Testis (tissue), 2 donors: ENCODE data around the gene ZNF296.

Source experiments
- POLR2A ChIP-seq: fragments of 450-650 bp; IDR thresholded peaks from one replicate; pipeline ENCODE4 v1.6.1; 2017; ENCODE audit warnings: antibody characterized with exemption, mild to moderate bottlenecking, moderate library complexity
- TF ChIP-seq, protein P1 (sequence below), 3 experiments: fragments of 450-650 bp in 2 of 3; fragments of 200-600 bp in 1 of 3; sonication (generic) in 1 of 3; IDR thresholded peaks; one replicate each; pipeline ENCODE4 v1.5.1; 2016 to 2019; ENCODE audit warnings: antibody characterized with exemption in 3 of 3, mild to moderate bottlenecking in 2 of 3, moderate library complexity in 1 of 3

DNA sequence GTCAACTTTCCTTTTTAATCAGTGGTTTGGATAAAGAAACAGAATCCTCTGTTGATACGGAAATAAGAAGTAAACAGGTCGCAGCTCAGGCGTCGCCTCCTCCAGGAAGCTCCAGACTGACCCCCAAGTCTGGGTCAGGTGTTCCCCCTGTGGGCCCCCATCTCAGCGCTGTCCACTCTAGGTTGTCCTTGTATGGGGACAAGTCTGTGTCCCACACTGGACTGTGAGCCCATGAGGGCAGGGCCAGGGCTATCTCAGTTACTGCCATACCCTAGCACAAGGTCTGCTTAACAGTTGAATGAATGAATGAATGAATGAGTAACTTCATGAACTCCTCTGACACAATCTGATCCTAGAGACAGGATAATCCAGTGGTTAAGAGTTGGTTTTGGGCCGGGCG, 29.9 kb downstream of the ZNF296 start:
- TF ChIP-seq, protein P1, sequence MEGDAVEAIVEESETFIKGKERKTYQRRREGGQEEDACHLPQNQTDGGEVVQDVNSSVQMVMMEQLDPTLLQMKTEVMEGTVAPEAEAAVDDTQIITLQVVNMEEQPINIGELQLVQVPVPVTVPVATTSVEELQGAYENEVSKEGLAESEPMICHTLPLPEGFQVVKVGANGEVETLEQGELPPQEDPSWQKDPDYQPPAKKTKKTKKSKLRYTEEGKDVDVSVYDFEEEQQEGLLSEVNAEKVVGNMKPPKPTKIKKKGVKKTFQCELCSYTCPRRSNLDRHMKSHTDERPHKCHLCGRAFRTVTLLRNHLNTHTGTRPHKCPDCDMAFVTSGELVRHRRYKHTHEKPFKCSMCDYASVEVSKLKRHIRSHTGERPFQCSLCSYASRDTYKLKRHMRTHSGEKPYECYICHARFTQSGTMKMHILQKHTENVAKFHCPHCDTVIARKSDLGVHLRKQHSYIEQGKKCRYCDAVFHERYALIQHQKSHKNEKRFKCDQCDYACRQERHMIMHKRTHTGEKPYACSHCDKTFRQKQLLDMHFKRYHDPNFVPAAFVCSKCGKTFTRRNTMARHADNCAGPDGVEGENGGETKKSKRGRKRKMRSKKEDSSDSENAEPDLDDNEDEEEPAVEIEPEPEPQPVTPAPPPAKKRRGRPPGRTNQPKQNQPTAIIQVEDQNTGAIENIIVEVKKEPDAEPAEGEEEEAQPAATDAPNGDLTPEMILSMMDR (IDR thresholded peaks at IDR 0.05) = no peak
- TF ChIP-seq POLR2A = no peak
